ENCODE measurements around the gene ESYT3. TPM values are rescaled to one million over a fixed set of nuclear protein-coding genes. Genes with fewer than 3 reads are reported as not detected.

Gene ESYT3
- total and polyA plus RNA-seq, 4 donors: under 0.01 to 0.07 (median 0.05) TPM

GRCh38 chr3:138438896-138439295 is 4.5 kb downstream of the ESYT3 start (continued):
- TF ChIP-seq ZBTB33 (IDR thresholded peaks at IDR 0.05) (no peak), RAD21 (IDR thresholded peaks at IDR 0.05) (no peak), FOXA2 (IDR thresholded peaks at IDR 0.05) (no peak), YY1 (IDR thresholded peaks at IDR 0.05) (no peak), RXRA (IDR thresholded peaks at IDR 0.05) (no peak), ATF3 (IDR thresholded peaks at IDR 0.05) (no peak), MAX (IDR thresholded peaks at IDR 0.05) (no peak), JUND (IDR thresholded peaks at IDR 0.05) (no peak), NR2F2 (IDR thresholded peaks at IDR 0.05) (no peak), HNF4G (IDR thresholded peaks at IDR 0.05) (no peak)

- no peaks in the 10 kb centered on the region for H3K36me3 ChIP-seq (ENCODE audit: control insufficient read depth in 4 of 4, insufficient read depth in 3 of 4, low read depth in 1 of 4, low read length in 3 of 4)
- peaks cover 0 to 4% (median 2%) of the 10 kb centered on the region in 4 donors for H3K27me3 ChIP-seq (ENCODE audit: control insufficient read depth in 4 of 4, insufficient read depth in 4 of 4, low read length in 3 of 4)
- H3K4me3 ChIP-seq (ENCODE audit: low read depth in 1 of 3, low read length in 3 of 3): no peak overlapping the region
- H3K4me1 ChIP-seq (ENCODE audit: control insufficient read depth in 4 of 4, insufficient read depth in 4 of 4, low read length in 3 of 4): peaks cover 6 to 10% (median 7%) of the 10 kb centered on the region in 4 donors
- no peak for TF ChIP-seq FOXA2 (IDR thresholded peaks at IDR 0.05)
- TF ChIP-seq ZBTB33 (IDR thresholded peaks at IDR 0.05): no peak
- no peak for TF ChIP-seq TAF1 (conservative IDR thresholded peaks at IDR 0.05)
- TF ChIP-seq ATF3 (IDR thresholded peaks at IDR 0.05): no peak
- no peak for TF ChIP-seq GABPA (IDR thresholded peaks at IDR 0.05 in 1 of 2, conservative IDR thresholded peaks at IDR 0.05 in 1 of 2)
- TF ChIP-seq RXRA (IDR thresholded peaks at IDR 0.05): no peak
- H3K27ac ChIP-seq (ENCODE audit: low read depth in 1 of 2, low read length in 2 of 2): no peak overlapping the region
- DNase-seq (ENCODE audit: low spot score): no peak
- H3K9ac ChIP-seq (ENCODE audit: low read depth in 1 of 2, low read length in 2 of 2): no peak overlapping the region
- H3K9me3 ChIP-seq (ENCODE audit: control insufficient read depth in 4 of 4, low read length in 3 of 4): no peaks in the 10 kb centered on the region
- 74% methylated on average over 4 of the region's 4 CpGs for WGBS
Observed at GRCh38 chr3:138439646-138440045, 5.2 kb downstream of the ESYT3 start.

- Histone ChIP-seq H3K9ac (ENCODE audit: low read depth in 1 of 2, low read length in 2 of 2) (no peak overlapping the region), H3K36me3 (ENCODE audit: control insufficient read depth in 4 of 4, insufficient read depth in 3 of 4, low read depth in 1 of 4, low read length in 3 of 4) (no peaks in the 10 kb centered on the region), H3K27ac (ENCODE audit: low read depth in 1 of 2, low read length in 2 of 2) (no peak overlapping the region), H3K9me3 (ENCODE audit: control insufficient read depth in 4 of 4, low read length in 3 of 4) (no peaks in the 10 kb centered on the region), H3K4me3 (ENCODE audit: low read depth in 1 of 3, low read length in 3 of 3) (no peak overlapping the region), H3K4me1 (ENCODE audit: control insufficient read depth in 4 of 4, insufficient read depth in 4 of 4, low read length in 3 of 4) (peaks cover 1 to 5% (median 2%) of the 10 kb centered on the region in 4 donors), H3K27me3 (ENCODE audit: control insufficient read depth in 4 of 4, insufficient read depth in 4 of 4, low read length in 3 of 4) (peaks cover 0 to 4% (median 1%) of the 10 kb centered on the region in 4 donors)
- DNase-seq (ENCODE audit: low spot score): no peak
- TF ChIP-seq TAF1 (conservative IDR thresholded peaks at IDR 0.05) (no peak), ATF3 (IDR thresholded peaks at IDR 0.05) (no peak), RXRA (IDR thresholded peaks at IDR 0.05) (no peak), EGR1 (IDR thresholded peaks at IDR 0.05; ENCODE audit: low read depth in 2 of 2) (no peak), FOXA1 (IDR thresholded peaks at IDR 0.05) (no peak)
- WGBS: 87% methylated on average over 7 of the region's 7 CpGs
Observed at GRCh38 chr3:138440121-138440521, 5.7 kb downstream of the ESYT3 start.

All from liver (tissue), 9 donors.